ENCODE results near the gene MAGEC3. TPM values are rescaled to one million over a fixed set of nuclear protein-coding genes. Genes with fewer than 3 reads are reported as not detected.

The MAGEC3 gene
- polyA plus RNA-seq, 1 donor (not counting 4 experiments of a cell fraction or from before 2014, with no cell fraction given), result not detected

GRCh38 chrX:141811438-141811837, 26.7 kb upstream of the MAGEC3 start:
- Histone ChIP-seq H3K79me2 (ENCODE audit: control insufficient read depth, insufficient read depth, low read length) (no peaks in the 10 kb centered on the region), H3K27me3 (ENCODE audit: control insufficient read depth, extremely low read depth, insufficient read depth, low read length) (no peaks in the 10 kb centered on the region), H3K9me1 (ENCODE audit: control insufficient read depth, extremely low read depth, insufficient read depth, low read length) (no peaks in the 10 kb centered on the region), H3K27ac (ENCODE audit: control insufficient read depth, insufficient read depth, low read length) (no peak overlapping the region), H3K4me3 (ENCODE audit: control insufficient read depth in 2 of 3, extremely low read depth in 1 of 3, insufficient read depth in 2 of 3, low read depth in 1 of 3, low read length in 3 of 3) (no peak overlapping the region), H3K4me2 (ENCODE audit: control insufficient read depth, extremely low read depth, insufficient read depth, low read depth, low read length) (no peak overlapping the region), H2AFZ (ENCODE audit: control insufficient read depth, low read length) (no peak overlapping the region), H4K20me1 (ENCODE audit: control insufficient read depth, extremely low read depth, insufficient read depth, low read length) (no peaks in the 10 kb centered on the region), H3K9ac (ENCODE audit: control insufficient read depth, extremely low read depth, insufficient read depth, low read length) (no peak overlapping the region), H3K36me3 (ENCODE audit: control insufficient read depth in 2 of 2, extremely low read depth in 1 of 2, insufficient read depth in 2 of 2, low read length in 2 of 2) (no peaks in the 10 kb centered on the region), H3K4me1 (ENCODE audit: control insufficient read depth, extremely low read depth, insufficient read depth, low read length) (no peaks in the 10 kb centered on the region), H3K9me3 (ENCODE audit: control insufficient read depth, low read depth, low read length) (no peaks in the 10 kb centered on the region)
- no peak for FAIRE-seq
- dilution Hi-C loops (cut with MboI; ENCODE audit: extremely low pct_ligation_motif_present, low sequenced_read_pairs), result no loop called here
- DNase-seq (ENCODE audit: low read depth, low spot score), result no peak
- TF ChIP-seq EZH2 (IDR thresholded peaks at IDR 0.05; ENCODE audit: low read length) (no peak), CTCF (optimal IDR thresholded peaks at IDR 0.05 in 1 of 3, IDR thresholded peaks at IDR 0.05 in 1 of 3, conservative IDR thresholded peaks at IDR 0.05 in 1 of 3; ENCODE audit: extremely low read depth in 1 of 3, insufficient read depth in 2 of 3, low read length in 3 of 3) (no peak)

- H3K4me1 ChIP-seq (ENCODE audit: control insufficient read depth, extremely low read depth, insufficient read depth, low read length), result no peaks in the 10 kb centered on the region
- H3K27ac ChIP-seq (ENCODE audit: control insufficient read depth, insufficient read depth, low read length), result no peak overlapping the region
- H3K9ac ChIP-seq (ENCODE audit: control insufficient read depth, extremely low read depth, insufficient read depth, low read length), result no peak overlapping the region
- TF ChIP-seq CTCF (optimal IDR thresholded peaks at IDR 0.05 in 1 of 3, IDR thresholded peaks at IDR 0.05 in 1 of 3, conservative IDR thresholded peaks at IDR 0.05 in 1 of 3; ENCODE audit: extremely low read depth in 1 of 3, insufficient read depth in 2 of 3, low read length in 3 of 3), result no peak
- TF ChIP-seq EZH2 (IDR thresholded peaks at IDR 0.05; ENCODE audit: low read length), result no peak
- no peaks in the 10 kb centered on the region for H3K79me2 ChIP-seq (ENCODE audit: control insufficient read depth, insufficient read depth, low read length)
- H2AFZ ChIP-seq (ENCODE audit: control insufficient read depth, low read length), result no peak overlapping the region
- no peaks in the 10 kb centered on the region for H3K9me3 ChIP-seq (ENCODE audit: control insufficient read depth, low read depth, low read length)
- no peaks in the 10 kb centered on the region for H4K20me1 ChIP-seq (ENCODE audit: control insufficient read depth, extremely low read depth, insufficient read depth, low read length)
- H3K4me3 ChIP-seq (ENCODE audit: control insufficient read depth in 2 of 3, extremely low read depth in 1 of 3, insufficient read depth in 2 of 3, low read depth in 1 of 3, low read length in 3 of 3), result no peak overlapping the region
- no peaks in the 10 kb centered on the region for H3K27me3 ChIP-seq (ENCODE audit: control insufficient read depth, extremely low read depth, insufficient read depth, low read length)
- no peaks in the 10 kb centered on the region for H3K9me1 ChIP-seq (ENCODE audit: control insufficient read depth, extremely low read depth, insufficient read depth, low read length)
- H3K4me2 ChIP-seq (ENCODE audit: control insufficient read depth, extremely low read depth, insufficient read depth, low read depth, low read length), result no peak overlapping the region
- FAIRE-seq (no peak), DNase-seq (ENCODE audit: low read depth, low spot score) (no peak)
- dilution Hi-C loops (cut with MboI; ENCODE audit: extremely low pct_ligation_motif_present, low sequenced_read_pairs), result no loop called here
- no peaks in the 10 kb centered on the region for H3K36me3 ChIP-seq (ENCODE audit: control insufficient read depth in 2 of 2, extremely low read depth in 1 of 2, insufficient read depth in 2 of 2, low read length in 2 of 2)
Observed at GRCh38 chrX:141814213-141814857, 23.8 kb upstream of the MAGEC3 start.

Measured in keratinocyte (primary cell).